ENCODE results near the gene SPRR4.
"Not testable (repeated sequence)": the region's sequence is repeated elsewhere in the genome, so short reads cannot be mapped to it uniquely, and the experiment has no call there.

The SPRR4 gene

GRCh38 chr1:152968248-152968647, 2.2 kb upstream of the SPRR4 start:
- DNase-seq, result no peak

GRCh38 chr1:152969036-152969435, 1.4 kb upstream of the SPRR4 start:
- DNase-seq, result no peak

- DNase-seq, result no peak
Measured at GRCh38 chr1:152972196-152972886, 1.9 kb downstream of the SPRR4 start.

GRCh38 chr1:152976688-152977087, 6.2 kb downstream of the SPRR4 start:
- DNase-seq, result no peak

GRCh38 chr1:152977614-152978013, 7.2 kb downstream of the SPRR4 start:
- DNase-seq, result no peak

GRCh38 chr1:152980676-152981075, 10.2 kb downstream of the SPRR4 start:
- no peak for DNase-seq

GRCh38 chr1:152981146-152981871, 10.9 kb downstream of the SPRR4 start:
- no peak for DNase-seq

- no peak for DNase-seq
Measured at GRCh38 chr1:152982076-152982475, 11.6 kb downstream of the SPRR4 start.

- no peak for DNase-seq
Measured at GRCh38 chr1:152983234-152983633, 12.8 kb downstream of the SPRR4 start.

GRCh38 chr1:152983743-152984142, 13.3 kb downstream of the SPRR4 start, which contains the start of gene SPRR1A:
Gene SPRR1A, plus strand, starts transcription at chr1:152984081. Its CDS starts 1,150 bp downstream, at chr1:152985231.
- DNase-seq, result no peak

GRCh38 chr1:152986578-152986977, 16.1 kb downstream of the SPRR4 start:
- DNase-seq, result no peak

GRCh38 chr1:152993186-152993585, 22.7 kb downstream of the SPRR4 start:
- DNase-seq, result no peak

- DNase-seq, result no peak
Measured at GRCh38 chr1:152995842-152996241, 25.4 kb downstream of the SPRR4 start.

GRCh38 chr1:152996633-152997400, 26.4 kb downstream of the SPRR4 start:
- DNase-seq, result no peak

- no peak for DNase-seq
Measured at GRCh38 chr1:152997901-152998300, 27.5 kb downstream of the SPRR4 start.

GRCh38 chr1:152998476-152998875, 28.0 kb downstream of the SPRR4 start:
- no peak for DNase-seq

- DNase-seq, result no peak
Measured at GRCh38 chr1:152999818-153000217, 29.4 kb downstream of the SPRR4 start.

- no peak for DNase-seq
Measured at GRCh38 chr1:153000294-153000693, 29.8 kb downstream of the SPRR4 start.

GRCh38 chr1:153001382-153001781, 30.9 kb downstream of the SPRR4 start, which contains the start of gene SPRR3:
Gene SPRR3, plus strand, starts transcription at chr1:153001749. Its CDS starts 1,272 bp downstream, at chr1:153003021.
- DNase-seq, result no peak

- not testable (repeated sequence) for DNase-seq
Measured at GRCh38 chr1:153011235-153011758, 40.8 kb downstream of the SPRR4 start.

- not testable (repeated sequence) for DNase-seq
Measured at GRCh38 chr1:153021829-153022228, 51.4 kb downstream of the SPRR4 start.
